HG02884 (cell line): ENCODE results near the gene GRAMD4.

Experiments used
- ATAC-seq: cut with Tn5 transposase; IDR thresholded peaks from one replicate; pipeline ENCODE4 v1.9.1; 2021; ENCODE audit warnings: mild to moderate bottlenecking, moderate library complexity; ENCODE audit not compliant: unreplicated experiment

Gene GRAMD4

DNA sequence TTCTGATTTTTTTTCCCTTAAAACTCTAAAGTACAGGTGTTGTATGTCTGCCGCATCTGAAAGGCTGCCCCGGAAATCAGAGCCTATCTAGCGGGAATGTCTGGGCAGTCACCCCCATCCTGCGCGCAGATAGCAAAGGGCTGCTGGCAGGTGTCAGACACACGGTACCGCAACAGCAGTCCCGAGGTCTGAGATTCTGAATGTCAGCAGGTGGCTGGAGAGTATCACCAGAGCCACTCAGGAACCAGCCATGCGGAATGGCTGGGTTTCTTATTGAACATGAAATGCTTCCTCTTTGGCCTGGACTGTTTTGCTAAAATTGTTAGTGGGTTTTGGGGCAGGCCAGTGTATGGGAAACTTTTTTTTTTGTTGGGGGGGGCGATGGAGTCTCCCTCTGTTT, 64.5 kb downstream of the GRAMD4 start:
- ATAC-seq: peak; percentile 55

DNA sequence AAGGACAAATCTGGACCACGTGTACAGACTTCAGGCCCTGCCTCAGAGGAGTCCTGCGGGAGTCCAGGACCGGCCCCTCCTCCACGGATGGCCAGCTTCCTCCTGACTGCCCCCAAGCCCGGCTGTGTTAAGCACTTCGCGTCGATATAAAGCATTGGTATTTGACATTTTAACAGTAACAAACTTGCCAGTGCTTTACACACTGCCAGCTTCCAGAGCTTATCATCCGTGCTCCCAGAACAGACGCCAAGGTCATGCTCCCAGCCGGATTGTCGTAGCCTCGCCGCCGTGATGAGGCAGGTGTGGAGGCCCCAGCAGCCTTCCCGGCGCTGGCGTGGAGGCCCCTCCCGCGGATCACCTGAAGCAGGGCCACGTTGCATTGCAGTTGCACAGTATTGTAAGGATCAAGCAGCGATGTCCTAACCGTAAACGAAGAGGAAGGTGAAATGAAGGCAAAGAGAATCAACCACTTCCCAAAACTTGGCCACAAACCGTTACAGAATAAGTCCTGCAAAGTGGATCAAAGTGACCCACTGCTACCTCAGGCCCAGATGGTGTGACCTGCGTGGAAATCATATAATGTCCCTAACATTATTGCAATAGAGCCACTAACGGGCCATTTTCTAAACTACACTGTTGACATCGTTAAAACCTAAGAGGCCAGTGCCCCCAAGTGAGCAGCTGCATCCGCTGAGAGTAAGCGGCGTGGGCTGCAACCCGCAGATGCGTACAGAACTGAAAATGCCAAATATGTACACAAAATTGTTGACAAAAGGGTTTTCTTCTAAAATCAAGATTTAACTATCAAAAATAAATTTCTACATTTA, 66.2 kb downstream of the GRAMD4 start:
- ATAC-seq: no peak

DNA sequence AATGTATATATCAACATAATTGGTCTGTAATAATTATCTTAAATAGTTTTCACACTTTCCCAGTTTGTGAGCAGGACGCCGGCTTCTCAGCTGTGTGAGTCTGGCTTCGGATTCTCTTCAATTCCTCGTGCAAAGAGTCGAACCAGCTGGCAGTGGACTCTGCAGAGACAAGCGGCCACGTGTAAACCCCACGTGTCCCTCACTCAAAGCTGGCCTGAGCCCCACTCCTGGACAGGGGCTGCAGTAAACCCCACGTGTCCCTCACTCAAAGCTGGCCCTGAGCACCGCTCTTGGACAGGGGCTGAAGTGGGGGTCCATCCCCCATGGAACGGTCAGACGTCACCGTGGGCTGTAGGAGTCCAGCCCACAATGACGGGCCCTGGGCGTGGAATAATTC, 66.9 kb downstream of the GRAMD4 start:
- ATAC-seq: no peak

DNA sequence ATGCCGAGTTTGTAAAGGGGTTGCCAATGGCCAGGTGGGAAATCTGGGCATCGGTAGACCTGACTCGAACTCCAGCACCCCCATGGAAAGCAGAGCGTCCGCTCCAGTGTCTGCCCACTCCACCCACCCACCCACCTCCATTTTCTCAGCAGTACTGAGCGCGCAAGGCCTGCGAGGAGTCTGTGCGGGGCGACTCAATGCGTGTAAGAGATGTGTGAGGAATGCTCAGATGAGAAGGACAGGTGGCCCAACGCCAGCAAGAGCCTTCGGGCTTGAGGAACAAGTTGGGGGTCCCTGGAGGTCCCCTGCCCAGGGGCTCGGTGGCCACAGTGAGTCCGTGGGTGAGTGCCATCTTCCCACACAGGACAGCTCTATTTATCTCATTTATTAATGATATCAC, 67.3 kb downstream of the GRAMD4 start:
- ATAC-seq: no peak

DNA sequence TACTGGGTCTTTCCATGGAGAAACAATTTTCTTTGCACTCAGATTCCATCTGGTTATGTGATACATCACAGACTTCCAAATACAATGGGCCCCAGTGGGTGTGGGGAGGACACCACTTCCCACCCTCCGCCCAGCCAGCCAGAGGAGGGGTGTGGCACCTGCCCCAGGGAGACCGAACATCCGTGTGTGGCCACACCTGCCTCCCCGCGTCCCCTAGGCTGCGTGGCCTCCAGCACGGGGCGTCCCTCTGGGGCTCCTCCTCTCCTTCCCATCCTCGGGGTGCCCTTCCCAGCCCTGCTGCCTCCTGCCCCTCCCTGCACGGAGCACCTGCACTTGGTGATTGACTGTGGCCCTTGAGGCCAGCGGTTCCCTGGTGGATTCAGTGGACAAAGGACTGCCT, 68.8 kb downstream of the GRAMD4 start:
- no peak for ATAC-seq

DNA sequence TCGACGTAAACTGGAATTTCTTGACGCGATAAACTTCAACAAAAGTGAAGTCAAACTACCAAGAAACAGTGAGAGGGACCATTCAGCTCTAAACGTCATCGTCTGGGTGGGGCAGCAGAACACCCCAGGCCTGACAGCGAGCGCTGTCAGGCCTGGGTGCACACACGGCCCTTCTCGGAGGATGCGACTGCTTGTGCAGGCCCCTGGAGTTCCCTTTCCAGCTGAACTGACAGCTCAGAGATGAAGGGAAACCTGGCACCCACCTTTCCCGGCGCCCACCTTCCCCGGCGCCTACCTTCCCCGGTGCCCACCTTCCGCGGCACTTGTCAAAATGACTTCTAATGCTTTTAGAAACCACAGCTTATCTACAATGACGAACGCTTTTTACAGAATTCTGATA, 70.0 kb downstream of the GRAMD4 start:
- ATAC-seq: no peak

DNA sequence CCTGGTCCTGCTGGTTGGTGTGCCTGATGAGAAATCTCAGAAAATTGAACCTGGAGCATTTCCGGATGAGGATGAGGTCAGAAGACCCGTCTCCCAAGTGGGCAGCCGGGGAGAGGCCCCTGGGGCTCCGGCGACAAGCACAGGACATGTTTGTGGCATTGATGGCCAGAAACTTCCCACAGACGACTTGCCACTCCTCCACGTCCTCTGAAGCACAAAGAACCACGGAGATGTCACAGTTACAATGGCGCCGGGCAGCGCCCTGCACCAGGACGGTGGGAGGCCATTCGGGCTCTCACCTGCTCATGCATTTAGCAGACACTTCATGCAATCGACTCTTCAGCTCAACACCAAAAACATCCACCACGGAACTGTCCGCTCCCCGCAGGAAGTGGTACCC, 71.4 kb downstream of the GRAMD4 start:
- no peak for ATAC-seq

DNA sequence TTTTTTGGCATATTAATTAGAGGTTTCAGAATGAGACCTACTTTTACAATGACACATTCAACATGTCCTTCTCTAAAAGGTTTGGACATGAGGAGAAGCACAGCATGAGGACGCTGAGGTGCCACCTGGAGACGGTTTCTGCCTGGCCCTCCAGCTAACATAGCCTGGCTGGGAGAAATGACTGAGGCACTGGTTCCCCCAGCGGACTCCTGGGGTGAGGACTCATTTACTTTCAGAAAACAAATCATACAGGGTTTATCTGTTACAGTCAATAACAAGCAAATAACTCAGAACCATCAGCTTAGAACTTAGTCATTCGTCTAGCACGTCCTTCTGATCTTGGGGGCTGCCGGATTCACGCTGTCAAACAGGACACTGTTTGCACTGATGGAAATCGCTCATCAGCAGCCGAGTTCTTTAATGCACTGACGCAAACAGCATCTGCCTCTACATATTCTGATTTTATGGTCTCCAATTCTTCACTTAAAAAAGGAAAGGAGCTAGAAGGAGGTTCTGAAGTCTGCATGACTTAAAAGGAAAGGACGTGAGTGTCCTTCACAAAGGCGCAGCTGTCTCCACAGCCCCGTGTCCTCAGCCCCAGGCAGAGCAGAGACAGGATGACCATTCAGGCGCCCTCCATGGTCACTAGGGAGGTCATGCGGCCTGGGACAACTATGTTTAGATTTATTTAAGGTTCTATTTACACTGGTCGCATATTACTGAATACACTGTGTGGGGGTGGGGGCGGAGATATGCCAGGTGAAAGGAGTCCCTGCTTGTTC, 73.6 kb downstream of the GRAMD4 start:
- ATAC-seq: no peak

DNA sequence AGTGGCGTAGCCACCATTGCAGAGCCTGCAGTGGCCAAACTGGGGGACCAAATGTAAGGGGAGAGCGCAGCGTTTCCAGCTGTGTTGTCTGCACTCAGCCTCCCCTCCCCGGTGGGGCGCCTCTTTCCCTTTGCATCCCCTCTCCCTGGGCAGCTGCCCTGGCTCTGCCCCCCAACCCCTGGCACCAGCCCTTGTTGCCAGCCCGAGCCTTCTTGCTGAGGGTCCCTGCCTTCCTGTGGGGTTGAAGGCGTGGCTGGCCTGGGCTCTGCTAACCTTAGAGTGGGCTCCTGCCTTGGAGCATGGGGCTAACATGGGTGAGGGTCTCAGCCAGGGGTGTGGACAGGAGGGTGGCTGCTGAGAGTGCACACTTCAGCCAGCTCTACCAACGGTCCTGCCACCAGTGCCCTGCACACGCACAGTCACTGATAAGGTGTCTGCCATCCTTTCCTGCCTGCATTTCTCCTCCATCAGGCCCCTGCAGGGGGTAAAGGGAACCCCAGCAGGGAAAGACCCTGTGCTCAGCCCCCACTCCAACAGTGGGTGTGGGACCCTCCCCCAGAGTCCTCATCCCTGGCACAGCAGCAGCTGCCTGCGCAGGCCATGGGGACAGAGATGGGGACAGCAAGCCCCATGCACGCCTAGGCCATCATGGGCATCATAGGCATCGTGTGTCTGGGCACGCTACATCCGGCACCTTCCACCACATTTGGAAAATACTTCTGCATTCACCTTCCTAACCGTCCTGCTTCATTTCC, 74.4 kb downstream of the GRAMD4 start:
- no peak for ATAC-seq

DNA sequence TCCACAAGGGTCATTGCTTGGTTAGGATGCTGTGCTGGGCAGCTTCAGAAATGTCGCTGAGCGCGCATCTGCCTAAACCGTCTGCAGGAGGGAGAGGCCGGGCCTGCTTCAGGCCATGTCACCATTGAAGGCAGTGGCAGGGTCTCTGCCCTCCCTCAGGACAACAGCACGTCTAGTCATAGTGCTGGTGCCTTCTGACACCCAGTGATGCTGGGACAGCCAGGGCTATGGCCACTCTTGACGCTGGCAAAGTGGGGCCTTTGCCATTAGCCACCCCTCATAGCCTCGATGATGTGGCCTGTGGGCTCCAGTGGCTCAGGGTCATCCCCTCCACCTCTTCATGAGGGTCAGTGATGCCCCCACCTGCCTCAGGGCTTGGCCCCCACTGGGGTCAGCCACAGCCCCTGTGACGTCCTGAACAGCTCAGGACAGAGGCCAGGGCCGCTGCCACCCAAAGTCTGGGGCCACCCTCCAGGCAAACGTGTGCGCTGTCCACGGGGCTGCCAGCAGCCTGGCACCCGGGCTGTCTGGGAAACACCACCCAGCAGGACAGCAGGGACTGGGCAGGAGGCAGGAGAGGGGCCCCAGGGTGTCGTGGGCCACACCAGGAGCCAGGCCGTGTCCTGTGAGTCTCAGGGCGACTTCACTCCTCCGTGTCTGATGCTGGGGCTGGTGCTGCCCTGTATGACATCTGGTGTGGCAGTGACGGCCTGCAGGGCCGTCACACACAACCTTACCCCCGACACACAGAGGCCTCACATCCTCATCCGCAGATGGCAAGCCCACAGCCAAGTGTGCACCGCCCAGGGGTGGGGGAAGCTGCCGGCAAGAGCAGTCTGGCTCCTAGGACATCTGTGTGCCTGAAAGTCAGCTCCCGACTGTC, 75.4 kb downstream of the GRAMD4 start:
- ATAC-seq: no peak

DNA sequence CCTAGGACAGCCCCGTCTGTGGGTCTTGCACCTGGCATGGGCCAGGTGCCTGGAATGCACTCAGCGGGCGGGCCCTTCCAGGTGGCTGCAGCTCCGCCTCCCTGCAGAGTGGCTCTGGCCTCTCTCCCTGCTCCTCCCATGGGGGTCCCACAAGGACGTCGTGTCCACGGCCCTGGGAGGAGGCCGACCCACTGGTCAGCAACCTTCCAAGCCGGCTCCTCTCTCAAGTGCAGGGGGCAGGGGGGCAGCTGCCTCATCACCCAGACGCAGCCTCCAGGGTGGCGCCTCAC, 76.0 kb downstream of the GRAMD4 start:
- no peak for ATAC-seq

DNA sequence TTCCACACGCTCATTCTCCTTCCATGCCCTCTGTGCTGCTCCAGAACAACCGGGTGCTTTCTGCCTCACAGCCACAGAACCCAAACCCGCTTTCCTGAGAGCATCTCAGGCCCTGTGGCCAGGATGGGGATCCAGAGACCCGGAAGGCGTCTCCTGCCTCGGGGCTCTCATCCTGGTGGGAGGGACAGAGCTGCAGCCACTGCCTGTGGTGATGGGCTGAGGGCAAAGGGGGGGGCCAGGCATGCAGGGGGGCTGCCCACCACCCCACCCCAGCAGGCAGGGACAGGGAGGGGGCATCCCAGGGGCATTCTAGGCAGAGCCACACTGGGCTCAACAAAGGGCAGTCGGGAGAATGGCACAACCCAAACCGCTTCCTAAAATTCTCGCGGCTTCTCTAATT, 76.4 kb downstream of the GRAMD4 start:
- ATAC-seq: no peak

DNA sequence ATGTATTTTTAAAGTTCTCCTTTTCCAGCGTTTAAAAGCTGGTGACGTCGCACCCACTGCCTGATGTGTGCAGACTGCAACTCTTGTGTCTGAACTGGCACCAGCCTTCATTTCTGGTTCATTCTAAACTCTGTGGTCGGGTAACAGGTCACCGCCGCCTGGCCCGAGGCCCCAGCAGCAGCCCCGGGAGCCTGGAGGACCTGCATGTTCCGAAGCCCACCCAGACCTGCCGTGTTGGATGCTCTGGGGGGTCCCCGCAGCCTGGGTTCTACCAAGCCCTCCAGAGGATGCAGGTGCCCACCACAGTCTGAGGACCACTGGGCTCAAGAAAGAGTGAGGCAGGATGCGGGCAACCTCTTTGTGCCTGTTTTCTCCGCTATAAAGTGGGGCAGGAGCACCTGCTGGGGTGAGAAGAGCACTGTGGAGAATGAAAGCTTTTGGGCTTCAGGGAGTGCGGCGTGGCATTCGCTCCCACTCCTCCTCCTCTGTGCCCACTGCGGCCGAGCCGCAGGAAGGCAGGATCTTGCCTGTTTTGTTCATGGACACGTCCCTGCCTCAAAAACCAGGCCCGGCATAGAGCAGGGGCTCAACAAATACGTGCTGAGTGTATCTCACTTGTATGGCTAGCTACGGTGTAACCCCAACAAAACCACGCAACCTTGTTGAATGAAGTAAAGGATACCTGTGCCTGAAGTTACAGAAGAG, 77.8 kb downstream of the GRAMD4 start:
- no peak for ATAC-seq

DNA sequence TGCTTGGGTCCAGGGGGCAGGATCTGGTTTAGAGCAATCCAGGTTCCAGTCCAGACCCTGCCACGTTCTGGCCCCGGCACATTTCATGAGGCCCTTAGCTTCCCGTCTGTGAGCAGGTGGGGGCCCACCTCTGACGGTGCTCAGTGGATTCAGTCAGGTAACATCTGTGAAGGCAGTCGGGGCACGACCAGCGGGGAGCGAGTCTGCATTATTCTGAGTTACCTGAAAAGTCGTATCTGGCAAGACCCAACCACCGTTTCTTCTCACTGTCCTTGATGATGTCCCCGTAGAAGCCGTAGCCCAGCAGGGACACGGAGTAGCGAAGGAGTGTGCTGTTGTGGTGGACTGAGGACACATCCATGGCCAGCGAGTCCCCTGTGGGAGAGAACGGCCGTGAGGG, 78.9 kb downstream of the GRAMD4 start:
- ATAC-seq: no peak

DNA sequence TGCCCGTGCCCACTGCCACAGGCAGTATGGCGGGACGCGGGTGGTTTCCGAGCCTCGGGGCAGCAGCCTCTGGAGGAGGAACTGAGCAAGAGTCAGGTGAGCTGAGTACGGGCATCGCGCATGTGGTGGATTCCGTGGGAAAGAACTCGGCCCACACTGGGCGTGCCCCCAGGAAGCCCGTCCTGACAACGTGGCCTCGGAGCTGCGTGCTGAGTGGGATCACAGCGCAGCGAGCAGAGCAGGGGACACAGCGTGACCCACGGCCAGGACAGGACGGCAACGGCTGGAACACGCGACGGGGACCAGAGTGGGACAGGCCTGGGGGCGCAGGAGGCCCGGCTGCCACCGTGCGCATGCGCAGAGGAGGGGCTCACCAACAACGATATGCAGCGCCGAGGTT, 81.1 kb downstream of the GRAMD4 start:
- ATAC-seq: no peak

DNA sequence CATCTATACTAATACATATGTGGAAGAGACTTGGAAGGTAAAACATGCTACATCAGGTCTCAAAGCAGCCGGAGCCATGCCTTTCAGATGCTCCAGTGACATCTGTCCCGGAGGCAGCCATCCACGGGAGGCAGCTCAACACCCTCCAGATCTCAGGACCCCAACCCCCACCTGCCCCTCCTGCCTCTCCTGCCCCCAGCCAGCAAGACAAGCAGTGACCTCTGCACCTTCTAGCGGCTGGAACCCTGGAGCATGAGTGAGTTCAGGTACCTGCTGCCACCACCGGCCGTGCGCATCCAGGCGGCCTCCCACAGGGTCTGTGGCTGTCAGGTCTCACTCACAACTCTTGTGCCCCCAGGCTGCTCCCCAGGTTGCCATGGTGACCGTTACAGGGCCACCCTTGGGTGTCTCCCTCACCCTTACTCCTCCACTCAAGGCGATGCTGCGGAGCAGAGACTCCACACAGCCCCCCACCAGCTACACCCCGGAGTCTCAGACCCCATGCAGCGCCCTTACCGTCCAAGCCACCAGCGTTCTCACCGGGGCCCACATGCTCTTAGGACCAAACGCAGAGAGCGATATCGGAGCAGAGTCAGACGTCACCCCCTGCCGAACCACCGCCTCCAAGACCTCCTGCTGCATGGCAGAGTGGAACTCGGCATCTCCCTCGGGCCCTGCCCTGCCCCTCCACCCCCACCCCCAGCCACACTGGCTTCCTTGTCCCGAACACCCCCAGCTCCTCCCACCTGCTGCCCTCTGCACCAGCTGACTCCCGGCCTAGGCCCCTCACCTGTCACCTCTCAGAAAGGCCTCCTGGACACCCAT, 83.2 kb downstream of the GRAMD4 start:
- ATAC-seq: no peak

DNA sequence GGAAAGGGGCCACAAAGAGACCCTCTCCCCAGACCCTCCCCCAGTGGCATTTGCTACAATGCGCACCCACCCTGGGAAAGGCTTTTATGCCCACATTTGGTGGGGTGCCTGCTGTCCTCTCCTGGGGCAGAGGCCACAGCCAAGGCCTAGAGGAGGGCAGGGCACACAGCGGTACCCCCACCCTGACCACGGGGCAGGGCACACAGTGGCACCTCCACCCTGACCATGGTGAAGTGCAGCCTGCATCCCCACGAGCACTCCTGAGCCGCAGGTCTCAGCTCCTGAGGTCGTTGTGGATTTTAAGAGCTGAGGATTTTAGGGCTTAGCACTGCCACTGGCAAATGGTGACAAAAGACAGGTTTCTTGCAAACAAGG, 83.8 kb downstream of the GRAMD4 start:
- no peak for ATAC-seq

DNA sequence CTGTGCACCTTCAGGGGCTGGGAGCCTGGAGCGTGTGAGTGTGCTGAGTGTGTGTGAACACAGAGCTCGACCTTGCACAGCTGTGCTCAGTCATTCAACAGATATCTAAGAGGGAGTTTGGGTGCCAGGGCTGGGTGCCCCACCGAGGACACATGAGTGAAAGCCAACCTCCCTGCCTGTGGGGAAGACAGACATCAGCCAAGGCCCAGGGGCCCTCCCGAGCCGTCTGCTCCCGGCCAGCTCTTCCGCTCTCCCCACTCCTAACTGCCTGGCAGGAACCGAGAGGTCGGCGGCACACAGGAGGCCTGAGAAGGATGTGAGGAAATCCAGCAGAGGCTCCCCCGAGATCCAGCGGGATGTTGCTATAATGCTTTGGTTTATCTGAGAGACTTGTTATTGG, 85.9 kb downstream of the GRAMD4 start:
- ATAC-seq: no peak

DNA sequence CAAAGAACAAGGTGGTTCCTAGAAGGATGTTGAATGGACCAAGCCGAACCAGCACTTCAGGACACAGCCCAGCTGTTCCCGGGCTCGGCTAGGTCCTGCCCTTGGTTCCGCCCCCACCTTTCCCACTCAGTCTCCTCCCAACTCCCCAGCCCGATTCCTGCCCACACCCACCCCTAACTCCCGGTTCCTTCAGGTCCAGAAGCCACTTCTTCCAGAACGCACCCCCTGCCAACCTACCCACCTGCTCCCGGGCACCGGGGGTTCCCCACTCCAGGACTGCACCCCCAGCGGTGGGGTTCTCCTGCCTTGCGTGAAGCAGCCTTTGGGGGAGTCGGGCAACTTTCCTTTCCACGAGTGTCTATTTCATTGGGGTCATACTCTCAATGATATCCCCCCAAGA, 87.1 kb downstream of the GRAMD4 start:
- no peak for ATAC-seq
